ENCODE data around the gene DRC7. TPM values are rescaled to one million over a fixed set of nuclear protein-coding genes. Genes with fewer than 3 reads are reported as not detected.

The DRC7 gene
- total RNA-seq, 1 donor from 2014 or later = 7.4 TPM

DNA sequence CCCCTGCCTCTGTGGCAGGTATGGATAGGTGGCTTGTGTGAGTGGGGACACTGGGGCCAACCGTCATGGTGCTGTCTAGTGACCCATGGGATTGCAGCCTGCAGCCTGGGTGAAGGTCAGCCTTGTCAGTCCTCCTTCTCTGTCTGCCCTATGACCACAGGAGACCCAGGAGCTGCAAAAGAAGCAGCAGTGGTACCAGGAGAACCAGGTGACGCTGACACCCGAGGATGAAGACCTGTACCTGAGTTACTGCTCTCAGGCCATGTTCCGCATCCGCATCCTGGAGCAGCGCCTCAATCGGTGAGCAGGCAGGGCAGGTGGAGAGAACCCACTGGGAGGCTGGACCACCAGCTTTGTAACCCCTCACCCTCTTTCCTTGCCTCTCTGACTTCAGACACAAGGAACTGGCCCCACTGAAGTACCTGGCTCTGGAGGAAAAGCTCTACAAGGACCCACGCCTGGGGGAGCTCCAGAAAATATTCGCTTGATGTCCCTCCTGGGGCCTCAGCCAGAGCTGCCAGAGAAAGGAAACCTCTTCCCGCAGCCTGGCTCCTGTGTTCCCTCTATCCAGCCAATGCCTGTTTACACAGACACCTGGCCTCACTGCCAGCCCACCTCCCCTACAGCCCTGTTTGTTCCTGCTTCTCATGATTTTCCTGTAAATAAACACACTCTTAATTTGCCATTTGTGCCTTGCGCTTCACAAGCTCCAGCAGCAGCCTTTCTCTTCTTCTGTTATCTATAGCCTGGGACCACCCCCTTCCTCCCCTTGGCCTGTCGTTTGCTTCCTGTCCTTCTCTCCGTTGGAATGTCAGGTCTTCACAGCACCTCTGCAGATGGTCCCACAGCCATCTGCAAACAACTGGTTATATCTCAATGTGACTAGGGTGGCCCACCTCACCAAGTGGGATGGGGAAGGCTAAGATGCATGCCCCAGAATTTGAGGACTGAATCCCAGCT, 36.4 kb downstream of the DRC7 start:
- Mint-ChIP-seq H3K4me1 (ENCODE audit: unreplicated experiment) (peaks cover 4% of the 10 kb centered on the region), H3K27ac (no peak overlapping the region), H3K27me3 (no peaks in the 10 kb centered on the region), H3K36me3 (peaks cover 4% of the 10 kb centered on the region), H3K4me3 (no peak overlapping the region), H3K9me3 (peaks cover 7% of the 10 kb centered on the region)
- TF ChIP-seq CTCF (conservative IDR thresholded peaks at IDR 0.05) = no peak
- no peak for DNase-seq (ENCODE audit: extremely low spot score, unreplicated experiment)

- H3K9me3 Mint-ChIP-seq = peaks cover 7% of the 10 kb centered on the region
- peaks cover 12% of the 10 kb centered on the region for H3K4me1 Mint-ChIP-seq (ENCODE audit: unreplicated experiment)
- no peak overlapping the region for H3K27ac Mint-ChIP-seq
- no peak for DNase-seq (ENCODE audit: extremely low spot score, unreplicated experiment)
- peaks cover 4% of the 10 kb centered on the region for H3K36me3 Mint-ChIP-seq
- TF ChIP-seq CTCF (conservative IDR thresholded peaks at IDR 0.05) = no peak
- H3K27me3 Mint-ChIP-seq = no peaks in the 10 kb centered on the region
- H3K4me3 Mint-ChIP-seq = no peak overlapping the region
These were observed 37.4 kb downstream of the DRC7 start for GRCh38 chr16:57732037-57732436.

- Mint-ChIP-seq H3K9me3 (peaks cover 7% of the 10 kb centered on the region), H3K27me3 (no peaks in the 10 kb centered on the region), H3K4me3 (peak overlapping the region; percentile 62), H3K4me1 (ENCODE audit: unreplicated experiment) (peaks cover 14% of the 10 kb centered on the region), H3K27ac (peak overlapping the region; percentile 40), H3K36me3 (peaks cover 4% of the 10 kb centered on the region)
- DNase-seq (ENCODE audit: extremely low spot score, unreplicated experiment) = no peak
- no peak for TF ChIP-seq CTCF (conservative IDR thresholded peaks at IDR 0.05)
These were observed 38.1 kb downstream of the DRC7 start for GRCh38 chr16:57732714-57733113.

GRCh38 chr16:57734308-57734924, 39.8 kb downstream of the DRC7 start:
- DNase-seq (ENCODE audit: extremely low spot score, unreplicated experiment) = no peak
- Mint-ChIP-seq H3K4me1 (ENCODE audit: unreplicated experiment) (peaks cover 14% of the 10 kb centered on the region), H3K27me3 (no peaks in the 10 kb centered on the region), H3K27ac (peak overlapping the region; percentile 97), H3K4me3 (peak overlapping the region; percentile 100), H3K36me3 (peaks cover 4% of the 10 kb centered on the region), H3K9me3 (peaks cover 7% of the 10 kb centered on the region)
- no peak for TF ChIP-seq CTCF (conservative IDR thresholded peaks at IDR 0.05)

DNA sequence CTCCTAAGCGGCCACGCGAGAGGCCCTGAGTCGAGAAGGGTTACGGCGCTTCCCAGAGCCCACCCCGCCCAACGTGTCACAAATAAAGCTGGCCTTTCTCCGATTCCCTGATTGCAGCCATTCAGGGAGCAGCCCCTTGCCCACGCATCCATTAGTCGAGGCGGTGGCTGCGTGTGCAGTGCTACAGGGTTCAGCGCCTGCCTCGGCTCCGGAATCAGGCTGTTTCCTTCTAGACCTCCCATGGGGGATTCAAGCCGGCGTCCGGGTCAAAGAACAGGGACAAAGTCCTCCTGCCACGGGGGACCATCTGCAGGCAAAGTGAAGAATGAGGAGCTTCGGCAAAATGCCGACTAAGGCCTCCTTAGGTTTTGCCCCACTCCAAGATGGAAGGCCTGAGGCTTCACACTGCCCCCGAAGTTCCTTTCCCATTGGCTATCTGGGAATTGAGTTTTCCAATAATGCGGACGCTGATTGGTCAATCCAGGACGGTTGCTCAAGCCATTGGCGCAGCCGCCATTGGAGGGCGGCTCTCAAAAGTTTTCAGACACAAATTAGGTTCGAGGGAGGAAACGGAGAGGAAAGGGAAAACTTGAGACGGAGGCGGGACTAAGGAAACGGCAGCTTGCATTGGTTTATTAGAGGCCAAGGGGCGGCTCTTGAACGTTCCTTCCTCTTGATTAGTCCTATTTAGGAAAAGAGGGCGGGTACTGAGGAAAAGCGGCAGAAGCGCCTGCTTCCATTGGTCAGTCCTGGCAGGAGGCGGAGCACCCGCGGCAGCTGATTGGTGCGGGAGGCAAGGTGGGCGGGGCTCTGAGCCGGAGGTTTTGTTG, 40.5 kb downstream of the DRC7 start:
- H3K36me3 Mint-ChIP-seq = peaks cover 4% of the 10 kb centered on the region
- H3K27ac Mint-ChIP-seq = peak overlapping the region; percentile 97
- no peak for TF ChIP-seq CTCF (conservative IDR thresholded peaks at IDR 0.05)
- peaks cover 14% of the 10 kb centered on the region for H3K4me1 Mint-ChIP-seq (ENCODE audit: unreplicated experiment)
- peak overlapping the region; percentile 100 for H3K4me3 Mint-ChIP-seq
- peak; percentile 98 for DNase-seq (ENCODE audit: extremely low spot score, unreplicated experiment)
- H3K27me3 Mint-ChIP-seq = no peaks in the 10 kb centered on the region
- peaks cover 7% of the 10 kb centered on the region for H3K9me3 Mint-ChIP-seq
